Astrocyte of the cerebellum (primary cell): ENCODE data around the gene LHPP.
A peak's percentile ranks its signal among the peaks of the same experiment; 100 is the strongest.

Experiments used
- DNase-seq: peaks from one replicate; pipeline ENCODE4 v3.0.0-alpha.2; 2011; ENCODE audit warnings: low read depth
- H3K4me3 ChIP-seq: 2 replicates; pipeline ENCODE4 v1.5.1; 2011; ENCODE audit warnings: mild to moderate bottlenecking, low read depth, low read length, moderate library complexity
- CTCF ChIP-seq: IDR thresholded peaks from 2 replicates; pipeline ENCODE4 v1.5.1; 2012; ENCODE audit warnings: low read length, low read depth, moderate library complexity, mild to moderate bottlenecking; ENCODE audit errors: missing control alignments
- in situ Hi-C: cut with HindIII; loops from 2 replicates; pipeline ENCODE4 v1.10.0; 2017; ENCODE audit warnings: low sequenced_read_pairs

The LHPP gene

GRCh38 chr10:124562425-124563060 lies 100.9 kb downstream of the LHPP start:
- H3K4me3 ChIP-seq: no peak overlapping the region
- in situ Hi-C loops: no loop called here
- DNase-seq: no peak
- TF ChIP-seq CTCF: no peak

GRCh38 chr10:124563320-124564040 lies 101.9 kb downstream of the LHPP start:
- H3K4me3 ChIP-seq: no peak overlapping the region
- DNase-seq: no peak
- TF ChIP-seq CTCF: no peak
- in situ Hi-C loops: no loop called here

- no peak overlapping the region for H3K4me3 ChIP-seq
- TF ChIP-seq CTCF: no peak
- DNase-seq: no peak
- in situ Hi-C loops: no loop called here
These were observed 103.3 kb downstream of the LHPP start for GRCh38 chr10:124564881-124565280.

GRCh38 chr10:124565565-124566221 lies 104.1 kb downstream of the LHPP start:
- DNase-seq: no peak
- no peak overlapping the region for H3K4me3 ChIP-seq
- peak; percentile 30 for TF ChIP-seq CTCF
- in situ Hi-C loops: no loop called here

- TF ChIP-seq CTCF: no peak
- no peak overlapping the region for H3K4me3 ChIP-seq
- no peak for DNase-seq
- in situ Hi-C loops: no loop called here
These were observed 104.7 kb downstream of the LHPP start for GRCh38 chr10:124566222-124566888.
